H9 (cell line): ENCODE results near the gene DUOXA2. TPM values are rescaled to one million over a fixed set of nuclear protein-coding genes. Genes with fewer than 3 reads are reported as not detected.

Experiments used
- DNase-seq: peaks from one replicate; pipeline ENCODE4 v3.0.0-alpha.2; 2017
- H2AFZ ChIP-seq: one replicate; pipeline ENCODE4 v1.6.1; 2013; ENCODE audit warnings: mild to moderate bottlenecking, low read length, control low read depth, moderate library complexity
- H2AK5ac ChIP-seq: 2 replicates; pipeline ENCODE4 v1.6.1; 2013; ENCODE audit warnings: low read length, control low read depth, mixed read lengths; ENCODE audit not compliant: insufficient read length
- H2BK120ac ChIP-seq: one replicate; pipeline ENCODE4 v1.6.1; 2013; ENCODE audit warnings: low read depth, mild to moderate bottlenecking, low read length, control low read depth, inconsistent platforms; ENCODE audit not compliant: poor library complexity, severe bottlenecking
- H2BK12ac ChIP-seq: 2 replicates; pipeline ENCODE4 v1.6.1; 2013; ENCODE audit warnings: low read length, control low read depth, mixed read lengths, low read depth; ENCODE audit not compliant: insufficient read length
- H2BK15ac ChIP-seq: 2 replicates; pipeline ENCODE4 v1.6.1; 2013; ENCODE audit warnings: low read depth, low read length, control low read depth
- H2BK20ac ChIP-seq: one replicate; pipeline ENCODE4 v1.6.1; 2013; ENCODE audit warnings: low read depth, mild to moderate bottlenecking, low read length, control low read depth, inconsistent platforms; ENCODE audit not compliant: poor library complexity, severe bottlenecking
- H2BK5ac ChIP-seq: 2 replicates; pipeline ENCODE4 v1.6.1; 2013; ENCODE audit warnings: low read length, control low read depth, mixed read lengths; ENCODE audit not compliant: insufficient read length
- H3K14ac ChIP-seq: 2 replicates; pipeline ENCODE4 v1.6.1; 2013; ENCODE audit warnings: low read length, control low read depth; ENCODE audit not compliant: insufficient read depth
- H3K18ac ChIP-seq: 2 replicates; pipeline ENCODE4 v1.6.1; 2013; ENCODE audit warnings: low read depth, mild to moderate bottlenecking, mixed read lengths, low read length, control low read depth; ENCODE audit not compliant: insufficient read length
- H3K23ac ChIP-seq: 2 replicates; pipeline ENCODE4 v1.6.1; 2013; ENCODE audit warnings: low read length, control low read depth, mixed read lengths, low read depth; ENCODE audit not compliant: insufficient read length
- H3K23me2 ChIP-seq: 2 replicates; pipeline ENCODE4 v1.6.1; 2013; ENCODE audit warnings: low read depth, mild to moderate bottlenecking, mixed read lengths, low read length, control low read depth; ENCODE audit not compliant: insufficient read length, poor library complexity, severe bottlenecking
- H3K27ac ChIP-seq: 2 replicates; pipeline ENCODE4 v1.5.1; 2013; ENCODE audit warnings: low read length, control low read depth, mixed read lengths, low read depth; ENCODE audit not compliant: insufficient read length
- H3K27me3 ChIP-seq: 2 replicates; pipeline ENCODE4 v1.6.1; 2013; ENCODE audit warnings: low read length, control low read depth, inconsistent platforms; ENCODE audit not compliant: insufficient read depth
- H3K4ac ChIP-seq: 2 replicates; pipeline ENCODE4 v1.6.1; 2013; ENCODE audit warnings: low read depth, mild to moderate bottlenecking, control low read depth, inconsistent platforms, low read length, moderate library complexity
- H3K4me1 ChIP-seq: 2 replicates; pipeline ENCODE4 v1.6.1; 2013; ENCODE audit warnings: low read length, control low read depth, inconsistent platforms; ENCODE audit not compliant: insufficient read depth
- H3K4me2 ChIP-seq: 2 replicates; pipeline ENCODE4 v1.6.1; 2013; ENCODE audit warnings: low read length, control low read depth, mixed read lengths; ENCODE audit not compliant: insufficient read length, insufficient read depth
- H3K56ac ChIP-seq: 2 replicates; pipeline ENCODE4 v1.6.1; 2013; ENCODE audit warnings: low read depth, mild to moderate bottlenecking, mixed read lengths, low read length, control low read depth; ENCODE audit not compliant: insufficient read length
- H3K79me1 ChIP-seq: 2 replicates; pipeline ENCODE4 v1.6.1; 2013; ENCODE audit warnings: low read depth, mild to moderate bottlenecking, moderate library complexity, low read length, control low read depth, inconsistent platforms; ENCODE audit not compliant: insufficient read depth, poor library complexity, severe bottlenecking
- H3K79me2 ChIP-seq: 2 replicates; pipeline ENCODE4 v1.6.1; 2013; ENCODE audit warnings: low read length, control low read depth, inconsistent platforms; ENCODE audit not compliant: insufficient read depth
- H3K9ac ChIP-seq: 2 replicates; pipeline ENCODE4 v1.6.1; 2013; ENCODE audit warnings: low read length, control low read depth, mixed read lengths; ENCODE audit not compliant: insufficient read length; ENCODE audit errors: extremely low read depth
- H3K9me3 ChIP-seq: one replicate; pipeline ENCODE4 v1.6.1; 2013; ENCODE audit warnings: low read depth, low read length, inconsistent platforms; ENCODE audit not compliant: control insufficient read depth
- H3T11ph ChIP-seq: one replicate; pipeline ENCODE4 v1.6.1; 2013; ENCODE audit warnings: mild to moderate bottlenecking, low read length, control low read depth, inconsistent platforms
- H4K20me1 ChIP-seq: one replicate; pipeline ENCODE4 v1.6.1; 2013; ENCODE audit not compliant: control insufficient read depth, insufficient read length, insufficient read depth
- H4K5ac ChIP-seq: 2 replicates; pipeline ENCODE4 v1.6.1; 2013; ENCODE audit warnings: low read depth, mild to moderate bottlenecking, mixed read lengths, low read length, control low read depth; ENCODE audit not compliant: insufficient read length
- H4K8ac ChIP-seq: replicated peaks from 2 replicates; pipeline ENCODE4 v1.6.1; 2013; ENCODE audit warnings: low read length, control low read depth, mixed read lengths, low read depth; ENCODE audit not compliant: insufficient read length
- H4K91ac ChIP-seq: 2 replicates; pipeline ENCODE4 v1.6.1; 2013; ENCODE audit warnings: low read depth, mild to moderate bottlenecking, moderate library complexity, mixed read lengths, low read length, control low read depth; ENCODE audit not compliant: insufficient read length
- H3K27ac Mint-ChIP-seq, 3 experiments: 2 replicates in 2 of 3; 3 replicates in 1 of 3; pipeline ENCODE4 v1.8.0; 2020 to 2021; ENCODE audit warnings: mixed read lengths in 3 of 3, mild to moderate bottlenecking in 1 of 3, moderate library complexity in 1 of 3
- H3K27me3 Mint-ChIP-seq: 2 replicates; pipeline ENCODE4 v1.8.0; 2021; ENCODE audit warnings: low read depth, mild to moderate bottlenecking, moderate library complexity, mixed read lengths
- H3K36me3 Mint-ChIP-seq, 3 experiments: 2 replicates in 2 of 3; 3 replicates in 1 of 3; pipeline ENCODE4 v1.8.0; 2020 to 2021; ENCODE audit warnings: low read depth in 3 of 3, mixed read lengths in 3 of 3; ENCODE audit not compliant: insufficient read depth in 1 of 3
- H3K4me1 Mint-ChIP-seq, 2 experiments: 2 replicates each; pipeline ENCODE4 v1.8.0; 2020; ENCODE audit warnings: mixed read lengths in 2 of 2
- H3K4me3 Mint-ChIP-seq, 2 experiments: 2 replicates in 1 of 2; 3 replicates in 1 of 2; pipeline ENCODE4 v1.8.0; 2020 to 2021; ENCODE audit warnings: mild to moderate bottlenecking in 2 of 2, mixed read lengths in 2 of 2, moderate library complexity in 1 of 2
- H3K9me3 Mint-ChIP-seq, 2 experiments: 2 replicates in 1 of 2; 3 replicates in 1 of 2; pipeline ENCODE4 v1.8.0; 2020; ENCODE audit warnings: mild to moderate bottlenecking in 2 of 2, mixed read lengths in 2 of 2, moderate library complexity in 1 of 2
- WGBS: extraction: QIAGEN DNeasy Blood & Tissue Kit; methylation state at CpG from one replicate; pipeline ENCODE4 v1.1.7; 2013; ENCODE audit warnings: missing lambda C conversion rate, low lambda C conversion rate, mixed read lengths; ENCODE audit not compliant: insufficient read length; ENCODE audit errors: extremely low coverage; 5-methylcytosine and 5-hydroxymethylcytosine counted together
- total RNA-seq: library from RNA; stranded (reverse); gene quantifications from 2 replicates; pipeline ENCODE4 v1.2.1, GENCODE V29; 2021
- TF ChIP-seq, protein P1 (sequence below): fragments of 200-600 bp; sonication (generic); conservative IDR thresholded peaks from 3 replicates; pipeline ENCODE4 v1.8.0; 2021; ENCODE audit warnings: antibody characterized with exemption, mild to moderate bottlenecking

Gene DUOXA2
- total RNA-seq, 1 experiment from 2014 or later, result not detected

DNA sequence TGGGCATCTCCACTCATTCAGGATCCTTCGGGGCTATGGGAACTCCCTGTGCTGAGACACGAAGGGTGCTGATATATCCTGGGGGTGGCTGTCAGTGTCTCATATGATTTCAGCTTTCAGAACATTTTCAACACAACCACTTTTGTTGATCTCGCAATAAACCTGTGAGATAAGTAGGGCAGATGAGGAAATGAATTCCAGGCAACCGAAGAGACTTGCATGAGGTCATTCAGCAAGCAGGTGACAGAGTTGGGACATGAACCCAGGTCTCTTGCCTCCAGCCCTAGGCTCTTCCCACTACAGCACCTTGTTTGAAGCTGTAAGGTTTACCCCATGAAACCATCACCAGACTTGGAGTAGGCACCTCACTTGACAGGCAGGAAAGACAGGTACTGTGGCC lies 32.3 kb downstream of the DUOXA2 start:
- Histone ChIP-seq H3K23ac (no peak overlapping the region), H4K5ac (no peak overlapping the region), H4K8ac (no peak overlapping the region), H3K14ac (no peak overlapping the region), H3K4me1 (no peaks in the 10 kb centered on the region), H3K9ac (no peak overlapping the region), H3K23me2 (no peaks in the 10 kb centered on the region), H3K9me3 (no peaks in the 10 kb centered on the region), H3K79me1 (no peaks in the 10 kb centered on the region), H2BK20ac (no peak overlapping the region), H2AFZ (no peak overlapping the region), H2BK15ac (no peak overlapping the region), H4K91ac (no peak overlapping the region), H2AK5ac (no peak overlapping the region), H3K27me3 (no peaks in the 10 kb centered on the region; the same call in 1 of the 2 replicates), H2BK120ac (no peak overlapping the region), H3K79me2 (no peaks in the 10 kb centered on the region), H3K18ac (no peak overlapping the region), H3T11ph (no peak overlapping the region), H3K27ac (no peak overlapping the region), H2BK5ac (no peak overlapping the region), H3K56ac (no peak overlapping the region), H3K4ac (no peak overlapping the region), H2BK12ac (no peak overlapping the region), H4K20me1 (no peaks in the 10 kb centered on the region), H3K4me2 (no peak overlapping the region)
- no peak for DNase-seq
- no peaks in the 10 kb centered on the region; a peak in 1 of 5 replicates for H3K9me3 Mint-ChIP-seq
- peaks cover 5 to 7% of the 10 kb centered on the region in 2 experiments; a peak in 3 of 4 replicates for H3K4me1 Mint-ChIP-seq
- peaks cover 30% of the 10 kb centered on the region for H3K27me3 Mint-ChIP-seq
- H3K4me3 Mint-ChIP-seq, result no peak overlapping the region
- TF ChIP-seq, protein P1, sequence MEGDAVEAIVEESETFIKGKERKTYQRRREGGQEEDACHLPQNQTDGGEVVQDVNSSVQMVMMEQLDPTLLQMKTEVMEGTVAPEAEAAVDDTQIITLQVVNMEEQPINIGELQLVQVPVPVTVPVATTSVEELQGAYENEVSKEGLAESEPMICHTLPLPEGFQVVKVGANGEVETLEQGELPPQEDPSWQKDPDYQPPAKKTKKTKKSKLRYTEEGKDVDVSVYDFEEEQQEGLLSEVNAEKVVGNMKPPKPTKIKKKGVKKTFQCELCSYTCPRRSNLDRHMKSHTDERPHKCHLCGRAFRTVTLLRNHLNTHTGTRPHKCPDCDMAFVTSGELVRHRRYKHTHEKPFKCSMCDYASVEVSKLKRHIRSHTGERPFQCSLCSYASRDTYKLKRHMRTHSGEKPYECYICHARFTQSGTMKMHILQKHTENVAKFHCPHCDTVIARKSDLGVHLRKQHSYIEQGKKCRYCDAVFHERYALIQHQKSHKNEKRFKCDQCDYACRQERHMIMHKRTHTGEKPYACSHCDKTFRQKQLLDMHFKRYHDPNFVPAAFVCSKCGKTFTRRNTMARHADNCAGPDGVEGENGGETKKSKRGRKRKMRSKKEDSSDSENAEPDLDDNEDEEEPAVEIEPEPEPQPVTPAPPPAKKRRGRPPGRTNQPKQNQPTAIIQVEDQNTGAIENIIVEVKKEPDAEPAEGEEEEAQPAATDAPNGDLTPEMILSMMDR, result no peak
- no peaks in the 10 kb centered on the region for H3K36me3 Mint-ChIP-seq
- H3K27ac Mint-ChIP-seq, result no peak overlapping the region
- no CpG with 5 or more reads among the region's 4 CpGs for WGBS
